LHCN-M2 (cell line): ENCODE measurements around the gene LSP1. TPM values are rescaled to one million over a fixed set of nuclear protein-coding genes. Genes with fewer than 3 reads are reported as not detected.

Source experiments
- DNase-seq: peaks from one replicate; pipeline ENCODE4 v3.0.0-alpha.2; 2012; ENCODE audit warnings: low read depth
- total RNA-seq: library from RNA; depleted of rRNA; stranded (reverse); fragments of >200 nt; gene quantifications from 2 replicates; pipeline ENCODE4 v1.2.3, GENCODE V29; 2014

The LSP1 gene
- total RNA-seq, 1 experiment from 2014 or later, result 311 TPM

- DNase-seq, result no peak
These were observed 5.7 kb upstream of the LSP1 start for GRCh38 chr11:1847006-1847735.

- no peak for DNase-seq
These were observed 4.8 kb upstream of the LSP1 start for GRCh38 chr11:1847926-1848639.

- no peak for DNase-seq
These were observed 4.0 kb upstream of the LSP1 start for GRCh38 chr11:1848640-1849430.

- no peak for DNase-seq
These were observed 1.3 kb upstream of the LSP1 start for GRCh38 chr11:1851468-1852180.

- DNase-seq, result no peak
These were observed 510 bp upstream of the LSP1 start for GRCh38 chr11:1852271-1852876.

- no peak for DNase-seq
These were observed 670 bp downstream of the LSP1 start for GRCh38 chr11:1853376-1854131.

- no peak for DNase-seq
These were observed 1.5 kb downstream of the LSP1 start for GRCh38 chr11:1854132-1854948.

- no peak for DNase-seq
These were observed 2.3 kb downstream of the LSP1 start for GRCh38 chr11:1854949-1855885.

GRCh38 chr11:1855886-1856265 lies 3.0 kb downstream of the LSP1 start:
- DNase-seq, result no peak

GRCh38 chr11:1856306-1857005 lies 3.6 kb downstream of the LSP1 start:
- no peak for DNase-seq

GRCh38 chr11:1857064-1857463 lies 4.2 kb downstream of the LSP1 start:
- no peak for DNase-seq

- DNase-seq, result no peak
These were observed 5.3 kb downstream of the LSP1 start for GRCh38 chr11:1858154-1858553.

- no peak for DNase-seq
These were observed 5.7 kb downstream of the LSP1 start for GRCh38 chr11:1858576-1858975.

- no peak for DNase-seq
These were observed 6.1 kb downstream of the LSP1 start for GRCh38 chr11:1859004-1859403.

- DNase-seq, result no peak
These were observed 7.2 kb downstream of the LSP1 start for GRCh38 chr11:1860108-1860507.

GRCh38 chr11:1861435-1862411 lies 8.8 kb downstream of the LSP1 start:
- DNase-seq, result no peak
